Measurements from ENCODE around the gene UGT1A3. TPM values are rescaled to one million over a fixed set of nuclear protein-coding genes. Genes with fewer than 3 reads are reported as not detected.

The UGT1A3 gene
- polyA plus RNA-seq, 1 donor (not counting 4 experiments of a cell fraction or from before 2014, with no cell fraction given): 3.2 TPM

- FAIRE-seq (peak; percentile 99), DNase-seq (ENCODE audit: low read depth, low spot score) (peak; percentile 99)
- H3K36me3 ChIP-seq (ENCODE audit: control insufficient read depth in 2 of 2, extremely low read depth in 1 of 2, insufficient read depth in 2 of 2, low read length in 2 of 2): peaks cover 0 to 5% of the 10 kb centered on the region in 2 experiments
- peak overlapping the region; percentile 95 for H3K27ac ChIP-seq (ENCODE audit: control insufficient read depth, insufficient read depth, low read length)
- H3K9me1 ChIP-seq (ENCODE audit: control insufficient read depth, extremely low read depth, insufficient read depth, low read length): no peaks in the 10 kb centered on the region
- H3K27me3 ChIP-seq (ENCODE audit: control insufficient read depth, extremely low read depth, insufficient read depth, low read length): no peaks in the 10 kb centered on the region
- TF ChIP-seq EZH2 (IDR thresholded peaks at IDR 0.05; ENCODE audit: low read length): no peak
- no peak for TF ChIP-seq CTCF (optimal IDR thresholded peaks at IDR 0.05 in 1 of 3, IDR thresholded peaks at IDR 0.05 in 1 of 3, conservative IDR thresholded peaks at IDR 0.05 in 1 of 3; ENCODE audit: extremely low read depth in 1 of 3, insufficient read depth in 2 of 3, low read length in 3 of 3)
- peak overlapping the region; percentile 56 to 86 (median 83) for H3K4me3 ChIP-seq (ENCODE audit: control insufficient read depth in 2 of 3, extremely low read depth in 1 of 3, insufficient read depth in 2 of 3, low read depth in 1 of 3, low read length in 3 of 3)
- peak overlapping the region; percentile 97 for H3K4me2 ChIP-seq (ENCODE audit: control insufficient read depth, extremely low read depth, insufficient read depth, low read depth, low read length)
- no peaks in the 10 kb centered on the region for H4K20me1 ChIP-seq (ENCODE audit: control insufficient read depth, extremely low read depth, insufficient read depth, low read length)
- dilution Hi-C loops (cut with MboI; ENCODE audit: extremely low pct_ligation_motif_present, low sequenced_read_pairs): no loop called here
- H3K79me2 ChIP-seq (ENCODE audit: control insufficient read depth, insufficient read depth, low read length): peaks cover 49% of the 10 kb centered on the region
- H3K9me3 ChIP-seq (ENCODE audit: control insufficient read depth, low read depth, low read length): no peaks in the 10 kb centered on the region
- no peak overlapping the region for H2AFZ ChIP-seq (ENCODE audit: control insufficient read depth, low read length)
- H3K4me1 ChIP-seq (ENCODE audit: control insufficient read depth, extremely low read depth, insufficient read depth, low read length): peaks cover 53% of the 10 kb centered on the region
- H3K9ac ChIP-seq (ENCODE audit: control insufficient read depth, extremely low read depth, insufficient read depth, low read length): peak overlapping the region; percentile 88
Observed at GRCh38 chr2:233691443-233692433, 37.1 kb upstream of the UGT1A3 start.

- Histone ChIP-seq H3K9ac (ENCODE audit: control insufficient read depth, extremely low read depth, insufficient read depth, low read length) (peak within 1 kb of the TSS; percentile 88), H3K4me1 (ENCODE audit: control insufficient read depth, extremely low read depth, insufficient read depth, low read length) (peaks cover 55% of the 10 kb centered on the region)
- TF ChIP-seq CTCF (optimal IDR thresholded peaks at IDR 0.05 in 1 of 3, IDR thresholded peaks at IDR 0.05 in 1 of 3, conservative IDR thresholded peaks at IDR 0.05 in 1 of 3; ENCODE audit: extremely low read depth in 1 of 3, insufficient read depth in 2 of 3, low read length in 3 of 3) (no peak), EZH2 (IDR thresholded peaks at IDR 0.05; ENCODE audit: low read length) (no peak)
Observed at GRCh38 chr2:233692648-233693047, 36.2 kb upstream of the UGT1A3 start, which contains the start of gene UGT1A6. TSS of gene UGT1A6 (plus strand) at chr2:233692890. CDS start at chr2:233693005, 115 bp downstream.

More at GRCh38 chr2:233692648-233693047, 36.2 kb upstream of the UGT1A3 start, which contains the start of gene UGT1A6:
- DNase-seq (ENCODE audit: low read depth, low spot score): no peak
- Histone ChIP-seq H3K4me2 (ENCODE audit: control insufficient read depth, extremely low read depth, insufficient read depth, low read depth, low read length) (peak within 1 kb of the TSS; percentile 97), H2AFZ (ENCODE audit: control insufficient read depth, low read length) (no peak within 1 kb of the TSS), H3K36me3 (ENCODE audit: control insufficient read depth in 2 of 2, extremely low read depth in 1 of 2, insufficient read depth in 2 of 2, low read length in 2 of 2) (peaks cover 0 to 5% of the 10 kb centered on the region in 2 experiments), H3K4me3 (ENCODE audit: control insufficient read depth in 2 of 3, extremely low read depth in 1 of 3, insufficient read depth in 2 of 3, low read depth in 1 of 3, low read length in 3 of 3) (peak within 1 kb of the TSS; percentile 56 to 86 (median 83)), H4K20me1 (ENCODE audit: control insufficient read depth, extremely low read depth, insufficient read depth, low read length) (no peaks in the 10 kb centered on the region), H3K9me1 (ENCODE audit: control insufficient read depth, extremely low read depth, insufficient read depth, low read length) (no peaks in the 10 kb centered on the region), H3K9me3 (ENCODE audit: control insufficient read depth, low read depth, low read length) (no peaks in the 10 kb centered on the region), H3K27me3 (ENCODE audit: control insufficient read depth, extremely low read depth, insufficient read depth, low read length) (no peaks in the 10 kb centered on the region), H3K79me2 (ENCODE audit: control insufficient read depth, insufficient read depth, low read length) (peaks cover 58% of the 10 kb centered on the region), H3K27ac (ENCODE audit: control insufficient read depth, insufficient read depth, low read length) (peak within 1 kb of the TSS; percentile 95)
- dilution Hi-C loops (cut with MboI; ENCODE audit: extremely low pct_ligation_motif_present, low sequenced_read_pairs): no loop called here
- FAIRE-seq: no peak
